22Rv1 (cell line): Measurements from ENCODE around the gene ARHGAP21.

ENCODE experiments used
- H3K27ac ChIP-seq: fragments of 450-650 bp; 2 replicates; pipeline ENCODE4 v1.5.1; 2017
- CTCF ChIP-seq: fragments of 450-650 bp; IDR thresholded peaks from 2 replicates; pipeline ENCODE4 v1.5.1; 2017; ENCODE audit warnings: mild to moderate bottlenecking
- ZFX ChIP-seq: fragments of 450-650 bp; IDR thresholded peaks from 2 replicates; pipeline ENCODE4 v1.6.1; 2017; ENCODE audit warnings: antibody characterized with exemption, borderline replicate concordance

Gene ARHGAP21

GRCh38 chr10:24554036-24554435 lies 169.7 kb downstream of the ARHGAP21 start:
- TF ChIP-seq ZFX (no peak), CTCF (no peak)
- H3K27ac ChIP-seq = no peak overlapping the region

DNA sequence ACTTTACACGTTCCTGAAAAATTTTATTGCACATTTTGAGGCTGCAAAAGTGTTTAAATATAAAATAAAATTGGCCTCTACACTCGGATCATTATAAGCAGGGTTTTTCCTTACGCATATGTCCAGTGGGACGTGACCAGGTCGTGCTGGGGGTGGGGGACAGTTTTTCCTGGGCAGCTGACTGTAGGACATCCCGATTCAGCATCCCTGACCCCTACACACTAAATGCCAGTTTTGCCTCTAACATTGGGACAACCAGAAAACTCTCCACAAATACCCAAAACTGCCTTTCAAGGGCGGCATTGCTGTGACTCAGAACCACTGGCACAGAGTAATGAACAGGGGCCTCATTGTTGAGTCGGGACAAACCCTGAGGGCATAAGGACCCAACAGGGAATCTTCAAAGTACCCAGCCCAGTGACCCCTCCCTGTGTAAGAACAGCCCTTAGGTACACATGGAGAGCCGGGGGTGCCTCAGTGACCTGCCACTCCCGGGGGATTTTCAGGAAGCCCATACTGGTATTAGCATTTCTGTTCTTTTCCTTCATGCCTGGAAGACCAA lies 170.6 kb downstream of the ARHGAP21 start:
- TF ChIP-seq ZFX = no peak
- no peak overlapping the region for H3K27ac ChIP-seq

DNA sequence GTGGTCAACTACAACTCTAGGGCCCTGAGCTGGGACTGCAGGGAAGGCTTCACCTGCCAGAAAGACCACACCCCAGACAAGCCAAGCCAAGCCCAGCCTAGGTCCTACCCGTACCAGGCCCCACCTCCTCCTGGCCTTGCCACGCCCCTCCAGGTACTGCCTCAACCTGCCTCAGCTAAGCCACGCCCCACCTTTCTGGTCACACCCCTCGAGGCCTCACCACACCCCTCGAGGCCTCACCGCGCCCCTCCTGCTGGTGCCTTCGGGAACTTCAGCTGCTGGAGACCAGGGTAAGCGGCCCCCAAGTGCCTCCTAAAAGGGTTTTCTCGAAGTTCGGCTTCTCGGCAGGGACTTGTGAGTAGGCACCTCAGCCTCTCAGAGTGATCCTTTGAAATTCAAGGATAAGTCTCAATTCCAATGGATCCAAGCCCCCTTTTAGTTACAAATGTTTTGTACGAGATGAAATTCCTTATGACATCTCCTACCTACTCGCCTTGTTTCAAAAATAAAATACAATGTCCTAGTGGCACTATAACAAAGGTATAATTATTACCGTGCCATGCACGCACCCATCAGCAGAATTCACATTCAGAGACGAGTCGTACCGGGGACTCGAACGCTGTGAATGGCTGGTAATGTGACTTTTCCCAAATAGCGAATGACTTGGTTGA lies 171.2 kb downstream of the ARHGAP21 start:
- H3K27ac ChIP-seq = no peak overlapping the region
- TF ChIP-seq ZFX (no peak), CTCF (peak; percentile 82)

DNA sequence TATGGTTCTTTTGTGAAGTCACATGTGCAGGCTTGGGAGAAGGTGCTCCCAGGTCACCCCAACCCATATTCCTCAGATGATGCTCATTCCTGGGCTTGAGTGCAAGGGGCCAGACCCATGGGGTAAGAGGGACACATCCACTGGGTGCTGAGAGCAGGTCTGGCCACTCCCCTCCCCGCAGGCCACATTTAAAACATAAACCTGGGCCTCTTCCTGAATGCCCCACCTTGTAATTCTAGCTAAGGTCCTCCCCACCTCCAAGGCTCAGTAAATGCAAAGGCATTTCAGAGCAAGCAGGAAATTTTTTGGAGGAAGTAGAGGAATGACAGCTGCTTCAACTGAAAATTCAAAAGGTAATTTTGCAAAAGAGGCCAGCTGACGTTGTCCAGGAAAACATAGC lies 172.5 kb downstream of the ARHGAP21 start:
- H3K27ac ChIP-seq = no peak overlapping the region
- TF ChIP-seq ZFX (no peak), CTCF (no peak)

DNA sequence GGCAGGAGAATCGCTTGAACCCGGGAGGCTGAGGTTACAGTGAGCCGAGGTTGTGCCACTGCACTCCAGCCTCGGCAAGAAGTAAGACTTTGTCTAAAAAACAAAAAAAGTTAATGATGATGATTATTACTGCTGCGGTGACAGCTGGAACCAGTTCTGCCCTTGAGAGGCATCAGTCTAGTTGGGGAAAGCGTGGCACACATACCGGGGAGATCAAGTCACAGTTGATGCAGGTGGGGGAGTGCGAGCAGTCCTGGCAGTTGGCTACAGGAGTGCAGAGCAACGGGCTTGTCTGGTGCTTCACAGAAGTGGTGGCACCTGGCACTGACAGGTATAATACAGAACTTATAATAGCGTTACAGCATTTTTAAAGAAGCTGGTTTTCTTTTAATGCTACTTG lies 173.0 kb downstream of the ARHGAP21 start:
- H3K27ac ChIP-seq = no peak overlapping the region
- TF ChIP-seq CTCF (no peak), ZFX (no peak)

- no peak overlapping the region for H3K27ac ChIP-seq
- no peak for TF ChIP-seq ZFX
- TF ChIP-seq CTCF = no peak
Observed at GRCh38 chr10:24545585-24545984, 178.1 kb downstream of the ARHGAP21 start.

- TF ChIP-seq ZFX = no peak
- no peak for TF ChIP-seq CTCF
- no peak overlapping the region for H3K27ac ChIP-seq
Observed at GRCh38 chr10:24544776-24545175, 178.9 kb downstream of the ARHGAP21 start.
